Smooth muscle cell (in vitro differentiated cells): ENCODE results near the gene LSMEM2. TPM values are rescaled to one million over a fixed set of nuclear protein-coding genes. Genes with fewer than 3 reads are reported as not detected.

Experiments used
- DNase-seq: peaks from one replicate; lab custom pipeline; 2025; ENCODE audit not compliant: unreplicated experiment; lab: John Stamatoyannopoulos, UW
- H2AFZ ChIP-seq: fragments of 200-600 bp; sonication (generic); 2 replicates; pipeline ENCODE4 v1.6.0; 2016; ENCODE audit warnings: antibody characterized with exemption, low read depth, mild to moderate bottlenecking
- H3F3A ChIP-seq: fragments of 200-600 bp; sonication (generic); 2 replicates; pipeline ENCODE4 v1.6.0; 2017; ENCODE audit warnings: antibody characterized with exemption, low read depth
- H3K27ac ChIP-seq: fragments of 200-600 bp; sonication (generic); 2 replicates; pipeline ENCODE4 v1.5.1; 2016; ENCODE audit warnings: low read depth, mild to moderate bottlenecking
- H3K27me3 ChIP-seq: fragments of 200-600 bp; sonication (generic); 2 replicates; pipeline ENCODE4 v1.6.1; 2016; ENCODE audit warnings: low read depth, mild to moderate bottlenecking
- H3K36me3 ChIP-seq: fragments of 200-600 bp; sonication (generic); 2 replicates; pipeline ENCODE4 v1.5.1; 2016; ENCODE audit warnings: low read depth
- H3K4me1 ChIP-seq: fragments of 200-600 bp; sonication (generic); 2 replicates; pipeline ENCODE4 v1.5.1; 2016; ENCODE audit warnings: low read depth
- H3K4me2 ChIP-seq: fragments of 200-600 bp; sonication (generic); 2 replicates; pipeline ENCODE4 v1.6.0; 2016; ENCODE audit warnings: mild to moderate bottlenecking
- H3K4me3 ChIP-seq: fragments of 200-600 bp; sonication (generic); 2 replicates; pipeline ENCODE4 v1.5.1; 2016; ENCODE audit warnings: mild to moderate bottlenecking
- H3K79me2 ChIP-seq: fragments of 200-600 bp; sonication (generic); 2 replicates; pipeline ENCODE4 v1.6.0; 2016; ENCODE audit warnings: low read depth, mild to moderate bottlenecking
- H3K9ac ChIP-seq: fragments of 200-600 bp; sonication (generic); 2 replicates; pipeline ENCODE4 v1.6.0; 2016; ENCODE audit warnings: low read depth
- H3K9me3 ChIP-seq: fragments of 200-600 bp; sonication (generic); replicated peaks from 2 replicates; pipeline ENCODE4 v1.5.1; 2016; ENCODE audit warnings: low read depth
- H4K20me1 ChIP-seq: fragments of 200-600 bp; sonication (generic); 2 replicates; pipeline ENCODE4 v1.6.0; 2016; ENCODE audit warnings: low read depth
- WGBS: methylation state at CpG from one replicate; pipeline ENCODE4 v1.1.7; 2016; ENCODE audit warnings: low lambda C conversion rate; 5-methylcytosine and 5-hydroxymethylcytosine counted together
- polyA plus RNA-seq: library from polyadenylated mRNA; unstranded; fragments of >200 nt; fragmentation: Nextera tagmentation; extraction: Ambion mirVana; gene quantifications from 2 replicates; pipeline ENCODE4 v1.2.1, GENCODE V29; 2016
- total RNA-seq: library from RNA; depleted of rRNA; stranded (reverse); fragments of >200 nt; gene quantifications from 2 replicates; pipeline ENCODE4 v1.2.3, GENCODE V29; 2014
- TF ChIP-seq, protein P1 (sequence below): fragments of 200-600 bp; sonication (generic); IDR thresholded peaks from 2 replicates; pipeline ENCODE4 v1.5.1; 2017; ENCODE audit warnings: borderline replicate concordance, mild to moderate bottlenecking, antibody characterized with exemption; ENCODE audit not compliant: insufficient read depth, poor library complexity, severe bottlenecking

Gene LSMEM2
- total and polyA plus RNA-seq, 2 experiments from 2014 or later, result 0.09 TPM; not detected in 1

DNA sequence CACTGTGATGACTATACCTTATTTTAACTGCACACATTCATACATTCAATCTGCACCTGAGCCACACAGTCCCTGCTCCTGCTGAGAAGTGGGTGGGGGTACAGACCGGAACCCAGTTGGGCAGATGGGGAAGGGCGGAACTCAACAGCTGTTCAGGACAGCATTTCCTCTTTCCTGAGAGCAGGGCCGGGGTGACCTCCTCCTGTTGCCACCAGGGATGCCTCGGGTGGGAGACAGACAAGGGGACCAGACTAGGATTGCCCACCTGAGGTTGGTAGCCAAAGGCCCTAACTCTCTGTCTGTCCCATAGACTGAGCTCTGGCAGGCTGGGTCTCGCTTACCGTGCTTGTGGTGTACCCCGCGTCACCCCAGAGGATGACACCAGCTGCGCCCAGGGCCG lies 39.7 kb downstream of the LSMEM2 start:
- Histone ChIP-seq H3F3A (peaks cover 6% of the 10 kb centered on the region), H3K4me1 (peaks cover 17% of the 10 kb centered on the region), H3K36me3 (no peaks in the 10 kb centered on the region), H3K27me3 (no peaks in the 10 kb centered on the region), H3K4me2 (no peak overlapping the region), H3K4me3 (no peak overlapping the region), H3K9ac (no peak overlapping the region), H2AFZ (no peak overlapping the region), H4K20me1 (peaks cover 24% of the 10 kb centered on the region), H3K79me2 (peaks cover 20% of the 10 kb centered on the region), H3K27ac (no peak overlapping the region), H3K9me3 (no peaks in the 10 kb centered on the region)
- TF ChIP-seq, protein P1, sequence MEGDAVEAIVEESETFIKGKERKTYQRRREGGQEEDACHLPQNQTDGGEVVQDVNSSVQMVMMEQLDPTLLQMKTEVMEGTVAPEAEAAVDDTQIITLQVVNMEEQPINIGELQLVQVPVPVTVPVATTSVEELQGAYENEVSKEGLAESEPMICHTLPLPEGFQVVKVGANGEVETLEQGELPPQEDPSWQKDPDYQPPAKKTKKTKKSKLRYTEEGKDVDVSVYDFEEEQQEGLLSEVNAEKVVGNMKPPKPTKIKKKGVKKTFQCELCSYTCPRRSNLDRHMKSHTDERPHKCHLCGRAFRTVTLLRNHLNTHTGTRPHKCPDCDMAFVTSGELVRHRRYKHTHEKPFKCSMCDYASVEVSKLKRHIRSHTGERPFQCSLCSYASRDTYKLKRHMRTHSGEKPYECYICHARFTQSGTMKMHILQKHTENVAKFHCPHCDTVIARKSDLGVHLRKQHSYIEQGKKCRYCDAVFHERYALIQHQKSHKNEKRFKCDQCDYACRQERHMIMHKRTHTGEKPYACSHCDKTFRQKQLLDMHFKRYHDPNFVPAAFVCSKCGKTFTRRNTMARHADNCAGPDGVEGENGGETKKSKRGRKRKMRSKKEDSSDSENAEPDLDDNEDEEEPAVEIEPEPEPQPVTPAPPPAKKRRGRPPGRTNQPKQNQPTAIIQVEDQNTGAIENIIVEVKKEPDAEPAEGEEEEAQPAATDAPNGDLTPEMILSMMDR, result no peak
- DNase-seq, result no peak
- WGBS, result 96% methylated on average over 10 of the region's 10 CpGs

DNA sequence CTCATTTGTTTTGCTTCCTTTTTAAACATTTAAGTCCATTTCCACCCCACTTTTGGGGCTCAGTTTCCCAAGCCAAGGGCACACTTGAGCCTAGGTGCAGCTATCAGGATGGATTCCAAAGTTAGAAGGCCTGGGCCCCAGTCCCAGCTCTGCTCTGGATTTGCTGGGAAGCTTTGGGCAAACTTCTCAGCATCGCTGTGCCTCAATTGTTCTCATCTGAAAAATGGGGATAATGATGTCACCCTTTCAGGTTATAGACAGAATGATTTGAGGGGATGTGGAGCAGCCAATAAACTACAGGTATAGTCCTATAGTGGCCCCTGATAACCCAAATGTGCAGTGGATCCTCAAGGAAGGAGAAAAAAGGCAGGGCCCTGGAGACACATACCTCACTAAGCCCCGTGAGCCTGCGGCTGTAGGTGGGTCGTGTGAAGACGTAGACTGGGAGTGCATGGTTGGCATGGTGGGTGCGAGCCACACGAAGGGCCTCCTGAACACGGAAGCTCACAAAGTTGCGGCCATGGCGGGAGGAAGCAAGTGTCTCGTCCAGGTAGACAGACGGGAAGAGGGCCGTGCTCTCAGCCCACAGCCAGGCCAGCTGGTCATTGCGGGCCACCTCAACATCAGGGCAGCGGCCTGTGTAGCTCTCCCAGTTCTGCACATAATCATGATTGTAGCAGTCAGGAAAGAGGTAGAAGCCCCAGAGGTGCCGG lies 40.5 kb downstream of the LSMEM2 start:
- WGBS, result 98% methylated on average over 16 of the region's 16 CpGs

DNA sequence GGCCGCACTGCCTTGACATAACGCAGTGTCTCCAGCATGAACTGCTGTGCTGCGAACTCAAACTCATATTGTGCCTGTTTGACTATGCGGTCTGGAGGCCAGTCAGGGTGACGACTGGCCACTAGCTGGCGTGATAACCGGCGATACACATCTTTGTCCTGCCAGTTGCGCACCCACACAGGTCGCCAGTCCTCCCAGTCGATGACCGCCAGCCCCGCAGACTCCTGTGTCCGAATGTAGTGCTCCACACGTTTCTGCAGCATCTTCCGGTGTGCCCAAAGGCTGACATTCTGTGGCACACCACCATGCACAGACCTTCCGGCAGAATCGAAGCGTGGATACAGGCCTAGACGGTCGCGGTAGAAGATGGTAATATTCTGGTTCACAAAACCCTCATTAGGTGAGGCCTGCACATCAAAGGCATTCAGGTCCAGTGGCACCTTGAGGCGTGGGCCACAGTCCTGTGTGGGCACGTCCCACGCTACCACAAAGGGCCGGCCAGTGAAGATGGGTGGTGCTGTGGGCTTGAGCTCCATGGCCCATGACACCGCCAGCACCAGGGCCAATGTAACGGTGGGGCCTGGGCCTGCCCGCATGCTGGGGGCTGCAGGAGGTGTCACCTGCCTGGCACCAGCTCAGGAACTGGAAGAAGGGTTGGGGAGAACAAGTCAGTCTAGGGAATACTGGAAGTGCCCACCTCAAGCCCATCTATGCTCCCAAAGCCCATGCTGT lies 41.2 kb downstream of the LSMEM2 start:
- peak overlapping the region; percentile 95 for H3K27ac ChIP-seq
- peak overlapping the region; percentile 75 for H3K4me3 ChIP-seq
- H3K9me3 ChIP-seq, result no peaks in the 10 kb centered on the region
- WGBS, result 90% methylated on average over 29 of the region's 29 CpGs
- H3K4me1 ChIP-seq, result peaks cover 17% of the 10 kb centered on the region
- H3K9ac ChIP-seq, result peak overlapping the region; percentile 98
- H3K36me3 ChIP-seq, result no peaks in the 10 kb centered on the region
- peaks cover 18% of the 10 kb centered on the region for H4K20me1 ChIP-seq
- no peak for DNase-seq
- no peaks in the 10 kb centered on the region for H3K27me3 ChIP-seq
- no peak overlapping the region for H2AFZ ChIP-seq
- peaks cover 6% of the 10 kb centered on the region for H3F3A ChIP-seq
- peak overlapping the region; percentile 88 for H3K4me2 ChIP-seq
- H3K79me2 ChIP-seq, result peaks cover 20% of the 10 kb centered on the region
- TF ChIP-seq, protein P1, result no peak

More for the DNA sequence above, 40.5 kb downstream of the LSMEM2 start:
- Histone ChIP-seq H3K9me3 (no peaks in the 10 kb centered on the region), H3F3A (peaks cover 6% of the 10 kb centered on the region), H3K79me2 (peaks cover 20% of the 10 kb centered on the region), H3K27ac (no peak overlapping the region), H3K4me2 (peak overlapping the region; percentile 88), H3K36me3 (no peaks in the 10 kb centered on the region), H3K9ac (no peak overlapping the region), H4K20me1 (peaks cover 18% of the 10 kb centered on the region), H2AFZ (no peak overlapping the region), H3K27me3 (no peaks in the 10 kb centered on the region), H3K4me1 (peaks cover 17% of the 10 kb centered on the region), H3K4me3 (no peak overlapping the region)
- DNase-seq, result no peak
- TF ChIP-seq, protein P1, result no peak
